ENCODE results near the gene SLC25A14. TPM values are rescaled to one million over a fixed set of nuclear protein-coding genes. Genes with fewer than 3 reads are reported as not detected.
"Not testable (repeated sequence)": the region's sequence is repeated elsewhere in the genome, so short reads cannot be mapped to it uniquely, and the experiment has no call there.

Gene SLC25A14
- total RNA-seq, 1 experiment from 2014 or later = 21.6 TPM

GRCh38 chrX:130336531-130336930 lies 3.2 kb upstream of the SLC25A14 start:
- Histone ChIP-seq H3K27me3 (replicated peaks; ENCODE audit: insufficient read depth, low read depth, low read length, poor library complexity) (no peaks in the 10 kb centered on the region), H3K36me3 (ENCODE audit: insufficient read depth, low read length, poor library complexity, severe bottlenecking) (no peaks in the 10 kb centered on the region), H3K9me3 (ENCODE audit: low read depth, low read length, poor library complexity, severe bottlenecking) (no peaks in the 10 kb centered on the region), H3K27ac (ENCODE audit: low read depth, low read length, poor library complexity, severe bottlenecking) (no peak overlapping the region), H3K4me1 (ENCODE audit: insufficient read depth, low read length, poor library complexity, severe bottlenecking) (no peaks in the 10 kb centered on the region), H3K4me3 (ENCODE audit: low read depth, low read length, poor library complexity, severe bottlenecking) (no peak overlapping the region)
- POLR2A ChIA-PET (ENCODE audit: low non-redundant PET) = no interaction called here
- TF ChIP-seq CTCF (conservative IDR thresholded peaks at IDR 0.05; ENCODE audit: low read depth, low read length) (no peak), EZH2 (IDR thresholded peaks at IDR 0.05; ENCODE audit: borderline replicate concordance, low read depth, low read length, poor library complexity, severe bottlenecking) (no peak)
- intact Hi-C loops (cut with micrococcal nuclease; ENCODE audit: unreplicated experiment) = loop anchor here (10.0 kb wide), 1 partner anchor 578 kb away; no protein-coding TSS in a partner anchor
- no TSS peak for BruUV-seq (replicated peaks)
- DNase-seq (ENCODE audit: low spot score) = no peak
- CTCF ChIA-PET = no interaction called here

- H3K27me3 ChIP-seq (replicated peaks; ENCODE audit: insufficient read depth, low read depth, low read length, poor library complexity); H3K9me3 ChIP-seq (ENCODE audit: low read depth, low read length, poor library complexity, severe bottlenecking); H3K36me3 ChIP-seq (ENCODE audit: insufficient read depth, low read length, poor library complexity, severe bottlenecking); BruUV-seq (replicated peaks); DNase-seq (ENCODE audit: low spot score); CTCF ChIA-PET; H3K4me1 ChIP-seq (ENCODE audit: insufficient read depth, low read length, poor library complexity, severe bottlenecking): not testable (repeated sequence)
- H3K27ac ChIP-seq (ENCODE audit: low read depth, low read length, poor library complexity, severe bottlenecking) = peak overlapping the region; percentile 78
- intact Hi-C loops (cut with micrococcal nuclease; ENCODE audit: unreplicated experiment) = loop anchor here (10.0 kb wide), 1 partner anchor 576 kb away; no protein-coding TSS in a partner anchor
- POLR2A ChIA-PET (ENCODE audit: low non-redundant PET) = interaction anchor here (0.7 kb wide), 1 partner anchor 230 kb away, joined by 3 read pairs; no protein-coding TSS in a partner anchor
- peak overlapping the region; percentile 69 for H3K4me3 ChIP-seq (ENCODE audit: low read depth, low read length, poor library complexity, severe bottlenecking)
These were observed 850 bp upstream of the SLC25A14 start for GRCh38 chrX:130338869-130339268.

- ChIA-PET POLR2A (ENCODE audit: low non-redundant PET) (no interaction called here), CTCF (no interaction called here)
- Histone ChIP-seq H3K4me1 (ENCODE audit: insufficient read depth, low read length, poor library complexity, severe bottlenecking) (no peaks in the 10 kb centered on the region), H3K27me3 (replicated peaks; ENCODE audit: insufficient read depth, low read depth, low read length, poor library complexity) (no peaks in the 10 kb centered on the region), H3K4me3 (ENCODE audit: low read depth, low read length, poor library complexity, severe bottlenecking) (peak overlapping the region; percentile 69), H3K9me3 (ENCODE audit: low read depth, low read length, poor library complexity, severe bottlenecking) (no peaks in the 10 kb centered on the region), H3K27ac (ENCODE audit: low read depth, low read length, poor library complexity, severe bottlenecking) (peak overlapping the region; percentile 78), H3K36me3 (ENCODE audit: insufficient read depth, low read length, poor library complexity, severe bottlenecking) (no peaks in the 10 kb centered on the region)
- TF ChIP-seq CTCF (conservative IDR thresholded peaks at IDR 0.05; ENCODE audit: low read depth, low read length) (no peak), EZH2 (IDR thresholded peaks at IDR 0.05; ENCODE audit: borderline replicate concordance, low read depth, low read length, poor library complexity, severe bottlenecking) (no peak)
- intact Hi-C loops (cut with micrococcal nuclease; ENCODE audit: unreplicated experiment) = no loop called here
- TSS peak; percentile 49 for BruUV-seq (replicated peaks)
- DNase-seq (ENCODE audit: low spot score) = no peak
These were observed 552 bp downstream of the SLC25A14 start for GRCh38 chrX:130340271-130340670.

- ChIA-PET CTCF (no interaction called here), POLR2A (ENCODE audit: low non-redundant PET) (no interaction called here)
- BruUV-seq (replicated peaks) = no TSS peak
- no peak for DNase-seq (ENCODE audit: low spot score)
- H3K27me3 ChIP-seq (replicated peaks; ENCODE audit: insufficient read depth, low read depth, low read length, poor library complexity) = no peaks in the 10 kb centered on the region
- H3K27ac ChIP-seq (ENCODE audit: low read depth, low read length, poor library complexity, severe bottlenecking) = no peak overlapping the region
- no peaks in the 10 kb centered on the region for H3K36me3 ChIP-seq (ENCODE audit: insufficient read depth, low read length, poor library complexity, severe bottlenecking)
- no peaks in the 10 kb centered on the region for H3K9me3 ChIP-seq (ENCODE audit: low read depth, low read length, poor library complexity, severe bottlenecking)
- H3K4me3 ChIP-seq (ENCODE audit: low read depth, low read length, poor library complexity, severe bottlenecking) = no peak overlapping the region
- intact Hi-C loops (cut with micrococcal nuclease; ENCODE audit: unreplicated experiment) = no loop called here
- TF ChIP-seq EZH2 (IDR thresholded peaks at IDR 0.05; ENCODE audit: borderline replicate concordance, low read depth, low read length, poor library complexity, severe bottlenecking) = no peak
- TF ChIP-seq CTCF (conservative IDR thresholded peaks at IDR 0.05; ENCODE audit: low read depth, low read length) = no peak
- H3K4me1 ChIP-seq (ENCODE audit: insufficient read depth, low read length, poor library complexity, severe bottlenecking) = no peaks in the 10 kb centered on the region
These were observed 3.7 kb downstream of the SLC25A14 start for GRCh38 chrX:130343411-130343810.
